ENCODE measurements around the gene ELAPOR1.
"Not testable (repeated sequence)": the region's sequence is repeated elsewhere in the genome, so short reads cannot be mapped to it uniquely, and the experiment has no call there.

ELAPOR1 gene

GRCh38 chr1:109140392-109140791 is 26.5 kb downstream of the ELAPOR1 start:
- no peak for DNase-seq

- DNase-seq = no peak
These were observed 28.3 kb downstream of the ELAPOR1 start for GRCh38 chr1:109142260-109142659.

GRCh38 chr1:109142725-109143124 is 28.8 kb downstream of the ELAPOR1 start:
- DNase-seq = not testable (repeated sequence)

GRCh38 chr1:109148987-109149561 is 35.2 kb downstream of the ELAPOR1 start:
- no peak for DNase-seq

- DNase-seq = no peak
These were observed 36.1 kb downstream of the ELAPOR1 start for GRCh38 chr1:109149874-109150601.

- no peak for DNase-seq
These were observed 37.5 kb downstream of the ELAPOR1 start for GRCh38 chr1:109151146-109151990.

GRCh38 chr1:109152196-109152595 is 38.3 kb downstream of the ELAPOR1 start:
- DNase-seq = no peak

- no peak for DNase-seq
These were observed 43.0 kb downstream of the ELAPOR1 start for GRCh38 chr1:109156916-109157385.

- DNase-seq = no peak
These were observed 44.5 kb downstream of the ELAPOR1 start for GRCh38 chr1:109158433-109158832.

GRCh38 chr1:109159326-109159725 is 45.4 kb downstream of the ELAPOR1 start:
- DNase-seq = no peak

- no peak for DNase-seq
These were observed 46.3 kb downstream of the ELAPOR1 start for GRCh38 chr1:109160071-109160840.

GRCh38 chr1:109161858-109162606 is 48.1 kb downstream of the ELAPOR1 start:
- no peak for DNase-seq

GRCh38 chr1:109162626-109163025 is 48.7 kb downstream of the ELAPOR1 start:
- no peak for DNase-seq

- no peak for DNase-seq
These were observed 49.6 kb downstream of the ELAPOR1 start for GRCh38 chr1:109163551-109163950.
